LoVo (cell line): ENCODE measurements around the gene SPATA16.
"Not testable (repeated sequence)": the region's sequence is repeated elsewhere in the genome, so short reads cannot be mapped to it uniquely, and the experiment has no call there.

Source experiments
- DNase-seq: peaks from one replicate; pipeline ENCODE4 v3.0.0-alpha.2; 2016; ENCODE audit warnings: low spot score

The SPATA16 gene

DNA sequence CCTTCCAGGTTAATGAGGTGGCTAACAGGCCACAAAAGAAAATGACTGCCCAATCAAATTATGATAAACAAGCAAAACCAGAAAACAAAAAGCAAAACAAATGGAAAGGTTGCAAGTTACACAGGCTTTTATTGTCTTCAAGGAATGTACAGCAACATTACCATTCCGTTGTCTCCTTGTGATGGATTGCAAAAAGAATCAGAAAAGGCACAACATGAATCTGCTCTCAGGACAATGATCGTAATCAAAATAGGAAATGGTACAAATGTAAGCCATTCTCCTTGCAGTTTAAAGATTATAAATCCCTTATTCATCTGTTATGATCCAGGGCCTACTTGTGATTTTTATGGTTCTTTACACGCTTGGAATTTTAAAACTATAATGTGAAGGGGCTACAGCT, 264.7 kb downstream of the SPATA16 start:
- no peak for DNase-seq

DNA sequence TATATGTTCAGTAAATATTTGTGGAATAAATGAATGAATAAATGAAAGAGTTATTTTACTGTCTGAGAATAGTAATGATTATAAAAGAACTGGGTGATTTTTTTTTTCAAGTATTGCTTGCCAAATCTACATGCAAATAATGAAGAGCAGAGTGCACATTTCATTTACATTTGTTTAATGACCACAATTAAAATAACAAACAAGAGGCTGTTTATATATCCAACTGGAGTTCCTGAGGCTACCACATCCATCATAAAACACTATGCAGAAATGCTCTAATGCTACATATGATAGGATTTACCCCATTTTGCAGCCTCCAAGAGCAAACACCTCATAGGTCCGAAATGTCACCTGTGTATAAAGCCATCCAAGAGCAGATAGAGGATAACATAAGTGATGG, 266.0 kb downstream of the SPATA16 start:
- DNase-seq, result no peak

DNA sequence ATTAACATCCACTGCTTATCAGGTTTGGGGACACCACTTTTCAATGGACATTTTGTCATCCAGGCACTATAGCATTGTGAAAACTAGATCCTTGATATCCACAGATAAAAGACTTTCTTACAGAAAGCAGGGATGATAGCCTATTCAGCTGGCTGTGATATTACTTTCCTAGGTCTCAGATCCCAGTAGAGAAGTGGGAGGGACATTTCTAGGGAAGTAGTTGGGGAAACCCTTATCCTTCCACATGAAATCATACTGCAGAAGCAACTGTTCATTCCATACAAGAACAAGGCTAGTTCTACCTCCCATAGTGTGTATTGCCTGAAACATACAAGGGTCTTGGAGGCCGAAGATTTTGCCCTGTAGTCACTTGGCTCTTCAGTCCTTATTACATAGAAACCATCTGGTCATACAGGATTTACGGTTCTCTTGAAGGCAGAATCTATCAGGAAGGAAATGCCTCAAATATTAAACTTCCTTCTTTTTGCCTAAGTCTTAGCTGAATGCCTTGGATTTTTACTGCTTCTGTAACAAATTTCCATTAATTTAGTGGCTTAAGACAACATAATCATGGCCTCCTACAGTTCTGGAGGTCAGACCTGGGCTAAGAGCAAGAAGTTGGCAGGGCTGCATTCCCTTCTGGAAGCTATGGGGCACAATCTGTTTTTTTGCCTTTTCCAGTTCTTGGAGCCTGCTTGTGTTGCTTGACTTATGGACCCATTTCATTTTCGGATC, 271.1 kb downstream of the SPATA16 start:
- DNase-seq, result no peak

DNA sequence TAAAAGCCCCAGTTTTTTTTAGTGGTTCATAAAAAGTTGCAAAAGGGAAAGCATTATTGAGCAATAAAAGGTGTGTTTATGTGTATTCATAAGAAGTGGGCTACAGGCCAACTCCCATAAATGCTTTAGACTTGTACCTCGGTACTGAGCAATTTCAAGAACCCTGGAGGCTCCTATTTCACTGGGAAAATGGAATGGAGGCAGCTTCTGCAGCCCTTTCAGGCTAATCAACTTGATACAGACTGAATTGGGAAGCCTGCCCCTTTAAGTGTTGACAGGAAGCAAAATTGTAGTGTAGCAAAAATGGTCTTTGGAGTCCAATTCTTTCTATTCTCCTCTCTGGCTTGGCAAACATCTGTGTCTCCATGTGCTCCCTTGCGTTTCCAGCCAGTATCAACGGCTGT, 271.7 kb downstream of the SPATA16 start:
- peak; percentile 71 for DNase-seq

DNA sequence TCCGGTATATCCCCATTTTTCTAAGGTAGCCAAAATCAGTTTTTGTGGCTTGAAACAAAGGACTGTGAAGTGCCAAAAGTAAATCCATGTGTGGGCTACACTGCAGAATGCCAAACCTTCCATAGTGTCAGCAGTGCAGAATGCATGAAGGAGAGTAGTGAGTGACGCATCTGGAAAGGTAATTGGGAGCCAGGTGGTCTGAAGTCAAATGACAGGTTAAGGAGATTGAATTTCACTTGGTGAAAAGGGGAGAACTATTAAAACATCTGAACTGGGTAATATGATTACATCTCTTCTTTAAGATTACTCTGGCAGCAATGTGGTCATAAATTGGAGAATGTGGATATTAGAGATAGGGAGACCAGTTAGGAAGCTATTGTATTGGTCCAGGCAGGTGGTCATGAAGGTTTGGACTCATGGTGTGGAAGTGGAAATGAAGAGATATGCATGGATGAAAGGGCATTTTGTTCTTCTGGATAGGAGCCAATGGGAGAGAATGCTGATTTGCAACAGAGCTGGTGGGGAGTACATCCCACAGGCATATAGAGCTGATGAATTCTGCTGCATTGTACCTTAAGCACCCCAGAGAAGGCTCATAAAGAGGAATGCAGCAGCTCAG, 272.3 kb downstream of the SPATA16 start:
- no peak for DNase-seq

DNA sequence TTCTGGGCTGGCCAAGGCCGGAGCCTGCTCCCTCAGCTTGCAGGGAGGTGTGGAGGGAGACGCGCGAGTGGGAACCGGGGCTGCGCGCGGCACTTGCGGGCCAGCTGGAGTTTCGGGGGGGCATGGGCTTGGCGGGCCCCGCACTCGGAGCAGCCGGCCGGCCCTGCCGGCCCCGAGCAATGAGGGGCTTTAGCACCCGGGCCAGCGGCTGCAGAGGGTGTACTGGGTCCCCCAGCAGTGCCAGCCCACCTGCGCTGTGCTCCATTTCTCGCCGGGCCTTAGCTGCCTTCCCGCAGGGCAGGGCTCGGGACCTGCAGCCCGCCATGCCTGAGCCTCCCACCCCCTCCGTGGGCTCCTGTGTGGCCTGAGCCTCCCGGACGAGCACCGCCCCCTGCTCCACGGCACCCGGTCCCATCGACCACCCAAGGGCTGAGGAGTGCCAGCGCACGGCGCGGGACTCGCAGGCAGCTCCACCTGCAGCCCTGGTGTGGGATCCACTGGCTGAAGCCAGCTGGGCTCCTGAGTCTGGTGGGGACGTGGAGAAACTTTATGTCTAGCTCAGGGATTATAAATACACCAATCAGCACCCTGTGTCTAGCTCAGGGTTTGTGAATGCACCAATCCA, 274.2 kb downstream of the SPATA16 start:
- DNase-seq, result not testable (repeated sequence)

DNA sequence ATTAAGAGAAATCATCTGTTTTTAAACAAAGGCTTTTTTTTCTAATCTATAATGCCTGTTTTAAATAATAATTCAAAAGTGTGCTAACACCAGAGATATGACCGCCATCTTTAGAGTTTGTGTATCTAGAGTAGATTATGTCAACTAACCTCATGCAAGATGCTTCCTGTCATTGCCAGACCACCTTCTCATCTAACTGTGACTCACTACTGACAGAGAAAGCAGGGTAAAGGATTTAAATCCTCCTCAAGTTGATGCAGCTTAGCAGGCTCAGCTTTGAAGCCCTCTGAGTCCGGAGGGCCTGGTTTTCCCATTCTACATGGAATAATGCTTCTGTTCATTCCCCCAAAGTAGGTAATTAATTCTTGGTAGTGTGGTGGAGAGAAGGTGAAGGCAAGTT, 282.0 kb downstream of the SPATA16 start:
- DNase-seq, result no peak

DNA sequence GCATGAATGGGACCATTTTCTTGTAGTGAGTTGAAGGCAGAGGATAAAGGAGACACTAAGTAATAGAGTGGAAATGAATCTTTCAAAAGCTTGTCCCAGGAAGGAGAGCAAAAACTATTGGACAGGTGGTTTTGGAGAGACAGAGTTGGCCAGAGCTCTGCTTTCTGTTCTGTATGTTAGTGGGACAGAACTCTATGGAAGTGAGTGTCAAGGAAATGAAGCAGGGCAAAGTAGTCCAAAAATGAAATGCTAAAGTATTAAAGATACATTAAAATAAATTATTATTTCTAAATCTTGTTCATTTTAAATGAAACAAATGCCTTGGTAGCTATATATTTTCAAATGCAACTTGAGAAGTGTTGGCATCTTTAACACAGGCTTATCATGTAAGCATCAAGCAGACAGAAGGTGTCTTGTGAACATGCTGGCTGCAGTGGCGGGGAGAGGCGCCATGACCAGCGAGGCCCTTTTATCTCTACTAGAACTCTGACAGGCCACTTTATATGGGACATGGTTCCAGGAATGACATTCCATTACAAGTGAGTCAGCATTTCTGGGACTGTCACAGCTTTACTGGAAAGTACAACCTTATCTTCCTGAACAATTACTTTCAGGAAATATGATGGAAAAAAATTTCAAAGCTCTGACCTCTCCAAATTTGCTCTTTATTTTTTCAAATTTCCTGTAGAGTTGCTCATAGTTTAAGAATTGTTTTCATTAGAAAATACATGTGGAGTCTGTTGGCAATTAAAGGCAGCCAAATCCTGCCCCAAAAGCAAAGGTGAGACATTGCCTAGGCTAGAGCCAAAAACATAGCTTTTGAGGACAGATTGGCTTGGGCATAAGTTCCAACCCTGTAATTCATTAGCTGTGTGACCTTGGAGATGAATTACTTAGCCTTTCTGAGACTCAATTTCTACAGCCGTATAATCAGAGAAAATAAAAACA, 284.0 kb downstream of the SPATA16 start:
- peak; percentile 72 for DNase-seq

DNA sequence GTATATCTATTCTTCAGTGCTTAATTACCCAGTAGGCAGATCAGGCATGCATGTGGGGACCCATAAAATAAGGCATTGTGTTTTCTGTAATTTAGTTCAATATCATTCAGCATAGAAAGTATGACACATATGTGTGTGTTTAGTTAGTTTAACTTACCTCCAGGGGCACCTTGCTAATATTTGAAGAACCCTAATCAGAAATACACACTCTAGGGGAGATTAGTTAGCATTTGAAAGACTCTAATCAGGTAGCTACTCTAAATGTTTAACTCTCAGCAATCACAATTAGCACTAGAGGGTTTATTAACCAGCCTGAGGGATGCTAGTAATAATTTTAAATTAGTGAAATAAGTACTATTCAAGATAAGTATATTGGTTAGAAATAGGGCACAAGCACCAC, 286.0 kb downstream of the SPATA16 start:
- DNase-seq, result no peak

DNA sequence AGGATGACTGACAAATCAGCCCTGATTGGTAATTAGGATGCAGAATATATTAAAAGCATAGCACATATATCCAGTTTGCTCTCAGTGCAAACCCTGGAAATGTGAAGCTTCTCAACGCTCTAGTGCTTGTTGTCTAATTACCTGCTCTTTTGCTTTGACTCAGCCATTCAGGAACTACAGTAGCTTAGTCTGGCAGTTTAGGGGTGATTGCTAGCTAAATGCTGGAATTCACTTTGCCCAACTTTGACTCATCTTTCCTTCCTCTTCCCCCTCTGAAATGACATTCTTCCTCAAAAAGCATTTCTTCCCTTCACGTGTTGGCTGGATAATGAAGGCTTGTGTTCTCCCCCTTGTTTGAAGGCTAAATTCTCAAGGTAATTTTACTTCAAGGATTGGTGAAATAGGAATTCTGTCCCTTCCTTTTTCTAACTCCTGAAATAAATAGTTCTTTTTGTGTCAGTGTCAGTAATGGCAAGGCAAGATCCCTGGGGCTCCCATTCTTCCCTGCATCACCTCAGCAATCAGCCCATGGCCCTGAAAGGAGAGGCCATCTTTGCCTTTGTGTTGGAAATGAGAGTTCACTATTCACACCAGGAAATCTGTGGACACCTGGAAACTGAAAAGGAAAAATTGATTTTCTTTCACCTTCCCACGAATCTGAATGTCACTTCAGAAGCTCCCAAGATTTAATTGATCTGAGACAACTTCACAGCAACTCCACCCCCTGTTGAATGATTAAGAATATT, 286.9 kb downstream of the SPATA16 start:
- DNase-seq, result no peak

DNA sequence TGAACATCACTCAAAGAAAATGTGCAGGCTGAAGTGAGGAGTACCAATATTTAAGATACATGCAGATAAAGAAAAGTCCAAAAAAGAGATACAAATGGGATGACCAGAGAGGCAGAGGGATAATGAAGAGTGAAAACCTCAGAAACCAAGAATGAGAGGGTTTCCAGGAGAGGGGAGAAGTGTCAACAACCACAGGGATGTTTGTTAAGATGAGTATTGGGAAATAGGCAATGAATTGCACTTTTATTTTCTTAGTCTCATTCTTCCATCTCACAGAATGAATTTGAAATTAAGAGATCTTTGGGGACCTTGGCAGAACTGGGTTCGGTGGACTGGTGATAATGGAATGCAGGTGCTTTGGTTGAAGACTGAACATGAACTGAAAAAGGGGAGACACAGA, 288.0 kb downstream of the SPATA16 start:
- DNase-seq, result no peak

DNA sequence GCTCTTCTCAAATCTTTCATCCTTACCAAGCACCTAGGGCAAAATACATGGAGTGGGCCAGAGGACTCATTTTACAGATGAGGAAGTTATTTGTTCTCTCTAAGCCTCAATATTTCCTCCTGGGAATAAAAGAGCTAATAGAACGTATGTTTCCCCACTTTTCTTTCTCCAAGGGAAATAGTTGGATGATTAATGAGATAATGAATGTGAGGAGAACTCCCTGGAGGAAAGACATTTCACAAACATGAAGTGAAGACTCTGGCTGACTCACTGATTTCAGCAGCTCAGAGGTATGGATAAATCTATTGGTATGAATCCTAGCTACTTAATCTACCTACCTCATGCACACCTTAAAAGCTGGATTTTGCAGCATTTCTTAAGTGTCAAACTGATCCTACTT, 292.1 kb downstream of the SPATA16 start:
- no peak for DNase-seq

DNA sequence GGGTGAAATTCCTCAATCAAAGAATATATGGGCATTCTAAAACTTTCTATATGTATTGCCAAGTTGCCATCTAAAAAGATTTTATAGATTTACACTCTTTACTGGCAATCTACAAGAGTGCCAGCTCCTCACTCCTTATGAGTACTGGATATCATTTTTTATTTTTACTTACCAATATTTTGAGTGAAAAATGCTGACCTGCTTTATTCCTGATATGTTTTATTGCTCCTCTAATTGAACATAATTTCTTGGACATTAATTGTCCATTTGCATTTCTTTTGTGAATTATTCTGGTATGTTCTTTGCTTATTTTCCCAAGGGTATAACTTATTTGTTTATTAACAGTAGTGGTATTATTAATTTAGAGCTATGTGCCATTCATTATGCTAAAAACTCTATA, 293.7 kb downstream of the SPATA16 start:
- no peak for DNase-seq

DNA sequence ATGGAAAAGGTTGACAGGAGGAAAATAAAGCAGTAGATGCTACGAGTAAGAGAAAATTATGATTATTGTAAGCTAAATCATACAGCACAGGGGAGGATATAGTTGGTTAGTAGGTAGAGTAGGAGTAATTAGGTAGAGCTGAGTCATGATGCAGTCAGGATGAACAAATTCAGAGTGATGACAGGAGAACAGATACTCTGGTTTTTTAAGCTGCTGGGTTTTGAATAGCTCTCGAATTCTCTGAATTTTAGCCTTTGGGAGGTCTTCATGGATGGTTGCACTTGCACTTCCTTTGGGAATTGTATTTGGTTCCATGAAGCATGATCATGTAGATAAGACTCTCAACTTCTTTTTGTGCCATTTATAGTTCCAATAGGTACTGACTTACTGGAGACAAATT, 294.3 kb downstream of the SPATA16 start:
- DNase-seq, result no peak

DNA sequence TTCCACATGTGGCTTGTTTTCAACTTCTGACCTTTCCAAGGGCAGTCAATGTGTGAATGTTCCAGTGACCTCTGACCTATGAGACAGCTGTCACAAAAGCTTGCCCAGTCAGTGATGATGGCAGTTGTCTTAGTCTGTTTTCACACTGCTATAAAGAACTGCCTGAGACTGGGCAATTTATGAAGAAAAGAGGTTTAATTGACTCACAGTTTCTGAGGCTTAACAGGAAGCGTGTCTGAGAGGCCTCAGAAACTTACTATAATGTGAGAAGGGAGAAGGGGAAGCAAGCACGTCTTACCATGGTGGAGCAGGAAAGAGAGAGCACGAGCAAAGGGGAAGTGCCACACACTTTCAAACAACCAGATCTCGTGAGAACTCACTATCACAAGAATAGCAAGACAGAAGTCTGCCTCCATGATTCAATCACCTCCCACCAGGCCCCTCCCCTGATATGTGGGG, 294.9 kb downstream of the SPATA16 start:
- DNase-seq, result no peak

DNA sequence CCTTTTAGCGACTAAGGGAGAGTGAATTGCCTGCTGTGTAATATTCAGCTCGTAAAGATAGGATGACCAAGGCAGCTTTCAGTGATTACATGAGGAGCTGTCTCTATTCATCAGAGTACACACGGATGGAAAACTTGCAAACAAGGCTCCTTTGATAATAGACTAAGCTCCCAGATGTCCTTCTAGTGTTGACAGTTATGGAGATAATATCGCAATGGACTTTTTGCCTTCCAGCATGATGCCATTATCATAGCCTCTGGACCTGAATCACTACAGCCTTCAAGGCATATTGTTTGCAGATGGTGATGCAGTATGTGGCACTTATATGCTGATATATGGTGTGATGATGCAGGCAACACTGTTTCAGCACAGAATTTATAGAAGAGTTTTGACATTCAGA, 296.6 kb downstream of the SPATA16 start:
- DNase-seq, result no peak

DNA sequence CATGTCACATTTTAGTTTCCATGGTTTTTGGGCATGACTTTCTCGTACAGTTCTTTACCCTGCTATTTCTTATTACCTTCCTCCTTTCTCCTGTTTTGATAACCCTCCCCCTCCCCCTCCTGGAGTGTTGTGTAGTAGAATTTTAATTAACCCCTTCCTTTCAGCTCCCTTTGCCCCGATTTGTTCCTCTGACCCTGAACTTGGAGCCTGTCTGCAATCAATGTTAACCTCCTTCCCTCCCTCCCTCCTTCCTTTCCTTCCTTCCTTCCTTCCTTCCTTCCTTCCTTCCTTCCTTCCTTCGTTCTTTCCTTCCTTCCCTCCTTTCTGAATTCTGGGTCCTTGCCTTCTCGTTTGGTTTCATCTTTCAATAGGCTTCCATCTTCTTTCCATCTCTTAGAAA, 300.1 kb downstream of the SPATA16 start:
- no peak for DNase-seq

DNA sequence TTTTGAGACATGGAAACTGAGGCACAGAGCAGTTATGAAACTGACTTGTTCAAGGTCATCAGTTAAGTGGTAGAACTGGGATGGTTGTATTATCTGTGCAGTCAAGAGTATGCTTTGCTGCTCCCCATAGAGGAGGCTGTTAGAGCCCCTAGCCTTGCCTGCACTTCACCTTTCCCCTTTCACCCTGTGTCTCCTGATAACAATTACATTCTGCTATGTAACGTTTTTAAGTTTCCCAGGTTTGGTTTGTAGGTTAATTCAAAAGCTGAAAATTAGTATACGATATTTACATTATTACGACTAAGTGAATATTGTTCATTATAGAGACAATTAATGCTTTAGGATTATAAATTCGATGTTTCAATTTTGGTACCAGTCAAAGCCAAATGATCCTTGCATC, 300.6 kb downstream of the SPATA16 start:
- DNase-seq, result no peak

DNA sequence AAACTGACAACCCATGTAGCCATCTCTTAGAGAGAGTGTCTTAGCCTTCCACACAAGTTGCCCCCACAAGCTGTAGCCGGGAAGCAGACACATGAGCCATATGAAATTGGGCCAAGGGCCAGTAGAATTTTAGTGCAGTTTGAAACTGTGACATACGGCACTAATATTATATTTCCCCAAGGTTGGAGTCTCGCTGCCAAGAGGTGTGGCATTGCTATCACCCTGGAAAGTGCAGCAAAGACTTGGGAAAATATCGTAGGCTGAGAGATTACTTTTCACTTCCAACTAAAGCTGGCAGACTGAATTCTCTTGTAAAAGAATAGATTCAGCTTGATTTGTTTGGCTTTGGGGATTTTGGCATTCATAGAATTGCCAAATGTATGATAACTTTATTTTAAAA, 301.4 kb downstream of the SPATA16 start:
- no peak for DNase-seq
